Stimulated activated CD4-positive, alpha-beta T cell treated with anti-CD3 and anti-CD28 coated beads, Interleukin-15, amount 100 ng/mL, for 1 hour (primary cell): Measurements from ENCODE around the gene MARVELD3.

Experiments used
- DNase-seq, 2 donors: peaks; one replicate each; pipeline ENCODE4 v3.0.0-alpha.2; 2020; ENCODE audit warnings: low read depth in 1 of 2, low spot score in 1 of 2

The MARVELD3 gene

DNA sequence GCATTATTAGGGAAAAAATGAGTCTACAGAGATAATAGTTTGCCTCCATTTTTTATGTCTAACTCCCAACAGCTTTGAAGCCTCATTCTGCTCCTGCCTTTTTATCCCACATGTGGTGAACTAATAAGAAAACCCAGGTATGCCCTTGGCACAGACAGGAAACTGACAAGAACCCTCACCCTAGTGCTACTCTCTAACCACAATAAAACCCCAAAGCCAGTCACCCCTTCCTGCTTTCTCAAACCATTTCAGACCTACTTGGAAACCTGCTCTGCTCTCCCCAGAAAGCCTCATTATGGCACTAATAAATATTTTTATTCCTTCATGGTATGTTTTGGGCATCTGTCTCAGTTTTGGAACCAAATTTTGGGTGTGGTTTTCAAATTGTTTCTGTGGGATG, 3.9 kb upstream of the MARVELD3 start:
- no peak for DNase-seq

GRCh38 chr16:71623597-71623996, 2.4 kb upstream of the MARVELD3 start:
- no peak for DNase-seq

DNA sequence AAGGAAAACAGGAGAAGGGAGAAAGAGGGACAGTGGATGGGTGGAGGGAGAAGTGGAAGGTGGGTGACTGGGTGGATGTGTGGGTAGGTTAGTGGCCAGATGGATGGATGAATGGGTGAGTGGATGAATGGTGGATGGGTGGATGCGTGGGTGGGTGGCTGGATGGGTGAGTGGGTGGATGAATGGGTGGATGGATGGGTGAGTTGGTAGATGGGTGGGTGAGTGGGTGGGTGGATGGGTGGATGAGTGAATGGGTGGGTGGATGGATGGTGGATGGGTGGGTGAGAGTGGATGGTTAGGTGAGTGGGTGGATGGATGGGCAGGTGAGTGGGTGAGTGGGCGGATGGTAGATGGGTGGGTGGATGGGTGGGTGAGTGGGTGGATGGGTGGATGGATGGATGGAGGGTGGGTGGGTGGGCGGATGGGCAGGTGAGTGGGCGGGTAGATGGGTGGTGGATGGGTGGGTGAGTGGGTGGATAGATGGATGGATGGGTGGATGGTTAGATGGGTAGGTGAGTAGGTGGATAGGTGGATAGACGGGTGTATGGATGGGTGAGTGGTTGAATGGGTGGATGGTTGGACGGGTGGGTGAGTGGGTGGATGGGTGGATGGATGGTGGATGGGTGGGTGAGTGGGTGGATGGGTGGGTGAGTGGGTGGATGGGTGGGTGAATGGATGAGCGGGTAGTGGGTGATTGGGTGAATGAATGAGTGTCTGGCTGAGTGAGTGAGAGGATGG, 702 bp upstream of the MARVELD3 start:
- DNase-seq = no peak

GRCh38 chr16:71626858-71627213, 852 bp downstream of the MARVELD3 start:
- DNase-seq = no peak

GRCh38 chr16:71627731-71628181, 1.8 kb downstream of the MARVELD3 start:
- no peak for DNase-seq

DNA sequence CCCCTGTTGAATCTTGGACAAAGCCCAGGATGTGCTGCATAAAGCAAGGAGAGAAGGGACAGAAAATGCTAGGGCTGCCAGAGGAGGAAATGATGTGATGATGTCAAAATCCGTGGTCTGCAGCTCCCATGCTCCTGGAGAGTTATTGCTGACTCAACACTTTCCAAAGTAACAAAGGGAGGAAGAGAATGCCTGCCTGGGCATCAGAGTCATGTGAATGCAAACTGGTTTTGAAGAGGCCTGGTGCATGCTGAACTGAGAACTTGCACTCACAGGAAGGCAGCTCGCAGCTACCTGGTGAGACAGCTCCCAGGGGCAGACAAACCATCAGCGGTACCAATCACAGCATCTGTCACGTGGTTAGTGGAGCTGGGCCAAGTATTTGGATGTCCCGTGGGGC, 2.8 kb downstream of the MARVELD3 start:
- DNase-seq = no peak

- DNase-seq = no peak
These were observed 3.5 kb downstream of the MARVELD3 start for GRCh38 chr16:71629278-71630016.

GRCh38 chr16:71630808-71631207, 4.8 kb downstream of the MARVELD3 start:
- DNase-seq = no peak

GRCh38 chr16:71631776-71632175, 5.8 kb downstream of the MARVELD3 start:
- no peak for DNase-seq

GRCh38 chr16:71635632-71636031, 9.6 kb downstream of the MARVELD3 start:
- DNase-seq = no peak

- DNase-seq = no peak
These were observed 11.4 kb downstream of the MARVELD3 start for GRCh38 chr16:71637398-71637797.

- DNase-seq = no peak
These were observed 19.5 kb downstream of the MARVELD3 start for GRCh38 chr16:71645450-71645849.

GRCh38 chr16:71647391-71647790, 21.4 kb downstream of the MARVELD3 start:
- DNase-seq = no peak

DNA sequence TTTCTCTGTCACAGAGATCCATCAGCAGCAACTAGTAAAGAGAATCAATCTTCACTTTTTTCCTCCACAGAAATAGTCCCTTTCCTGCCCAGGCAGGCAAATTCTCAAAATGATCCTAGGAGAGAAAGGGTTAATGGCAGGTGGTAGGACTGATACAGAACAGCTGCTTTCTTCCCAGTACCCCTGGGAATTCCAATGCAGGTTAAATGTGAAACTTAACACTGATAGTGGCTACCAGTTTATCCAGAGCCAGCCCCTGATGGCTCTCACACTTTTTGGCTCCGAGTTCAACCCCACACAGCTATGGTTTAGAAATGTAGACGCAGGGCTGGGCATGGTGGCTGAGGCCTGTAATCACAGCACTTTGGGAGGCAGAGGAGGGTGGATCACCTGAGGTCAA, 22.2 kb downstream of the MARVELD3 start:
- no peak for DNase-seq

DNA sequence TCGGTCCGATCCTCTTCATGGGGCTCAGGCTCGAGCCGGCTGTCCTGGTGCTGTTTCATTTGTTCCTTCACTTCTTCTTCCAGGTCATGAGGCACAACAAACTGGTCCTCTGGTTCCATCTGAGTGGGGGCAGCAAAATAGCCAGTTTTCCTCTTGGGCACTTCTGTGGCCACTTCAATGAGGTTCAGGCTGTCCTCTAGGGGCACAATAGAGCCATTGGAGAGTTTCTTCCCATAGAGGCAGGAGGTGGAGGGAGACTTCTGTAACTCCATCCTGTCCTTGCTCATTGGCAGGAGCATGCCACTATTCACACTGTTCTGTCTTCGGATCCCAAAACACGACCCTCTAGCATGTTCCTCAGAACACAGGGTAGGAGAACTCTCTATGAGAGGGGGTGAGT, 22.9 kb downstream of the MARVELD3 start:
- DNase-seq = no peak

- DNase-seq = no peak
These were observed 23.7 kb downstream of the MARVELD3 start for GRCh38 chr16:71649704-71650103.

DNA sequence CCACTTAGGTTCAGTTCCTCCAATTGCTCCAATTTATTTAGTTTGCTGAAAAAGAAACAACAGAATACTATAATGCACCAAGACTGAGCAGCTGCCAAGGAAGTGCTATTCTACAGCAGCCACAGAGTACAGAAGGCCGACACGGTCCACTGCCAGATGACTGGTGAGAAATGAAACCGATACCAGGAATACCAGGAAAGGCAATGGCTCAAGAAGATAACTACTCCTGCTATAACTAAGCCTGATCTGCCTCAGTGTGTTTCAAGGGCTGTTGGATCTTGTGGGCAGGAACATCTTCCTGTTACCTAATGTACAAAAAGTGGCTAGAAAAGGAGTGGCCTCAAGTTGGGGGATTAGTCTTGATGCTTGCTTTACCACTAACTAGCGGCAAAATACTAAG, 32.8 kb downstream of the MARVELD3 start:
- no peak for DNase-seq

- no peak for DNase-seq
These were observed 33.5 kb downstream of the MARVELD3 start for GRCh38 chr16:71659471-71659870.

GRCh38 chr16:71666264-71666663, 40.3 kb downstream of the MARVELD3 start:
- DNase-seq = no peak

GRCh38 chr16:71666928-71667707, 41.1 kb downstream of the MARVELD3 start:
- no peak for DNase-seq

- no peak for DNase-seq
These were observed 44.0 kb downstream of the MARVELD3 start for GRCh38 chr16:71669926-71670536.

- DNase-seq = no peak
These were observed 44.6 kb downstream of the MARVELD3 start for GRCh38 chr16:71670537-71670936.
